NT2/D1 (cell line): ENCODE measurements around the gene INF2.

Experiments
- DNase-seq: peaks from one replicate; pipeline ENCODE4 v3.0.0-alpha.2; 2011; ENCODE audit warnings: low read depth, low spot score
- H3K27me3 ChIP-seq: 2 replicates; pipeline ENCODE4 v1.6.0; 2011; ENCODE audit warnings: mild to moderate bottlenecking; ENCODE audit not compliant: insufficient read length, insufficient read depth
- H3K36me3 ChIP-seq: 2 replicates; pipeline ENCODE4 v1.6.1; 2011; ENCODE audit warnings: mild to moderate bottlenecking, low read length, mixed read lengths; ENCODE audit not compliant: insufficient read depth, insufficient read length
- H3K4me1 ChIP-seq: 2 replicates; pipeline ENCODE4 v1.5.1; 2011; ENCODE audit not compliant: insufficient read depth, insufficient read length
- H3K4me3 ChIP-seq: 2 replicates; pipeline ENCODE4 v1.5.1; 2011; ENCODE audit warnings: low read depth; ENCODE audit not compliant: insufficient read length
- H3K9ac ChIP-seq: 2 replicates; pipeline ENCODE4 v1.6.0; 2011; ENCODE audit warnings: low read depth; ENCODE audit not compliant: insufficient read length
- H3K9me3 ChIP-seq: 2 replicates; pipeline ENCODE4 v1.5.1; 2011; ENCODE audit warnings: mild to moderate bottlenecking, low read length; ENCODE audit not compliant: insufficient read depth
- SUZ12 ChIP-seq: IDR thresholded peaks from 2 replicates; pipeline ENCODE4 v1.6.1; 2011; ENCODE audit not compliant: insufficient read length, insufficient read depth; ENCODE audit errors: extremely low read depth
- YY1 ChIP-seq: IDR thresholded peaks from 2 replicates; pipeline ENCODE4 v1.6.1; 2011; ENCODE audit not compliant: insufficient read length, insufficient read depth
- ZNF274 ChIP-seq: IDR thresholded peaks from 2 replicates; pipeline ENCODE4 v1.6.1; 2011; ENCODE audit warnings: mild to moderate bottlenecking, low read depth, low read length

INF2 gene

GRCh38 chr14:104734991-104735779 is 45.8 kb downstream of the INF2 start:
- peaks cover 12% of the 10 kb centered on the region for H3K4me1 ChIP-seq
- TF ChIP-seq YY1, result no peak
- TF ChIP-seq ZNF274, result no peak
- no peak for TF ChIP-seq SUZ12
- DNase-seq, result no peak
- H3K36me3 ChIP-seq, result peaks cover 1% of the 10 kb centered on the region
- H3K9me3 ChIP-seq, result no peaks in the 10 kb centered on the region
- H3K27me3 ChIP-seq, result no peaks in the 10 kb centered on the region
- no peak overlapping the region for H3K9ac ChIP-seq
- H3K4me3 ChIP-seq, result no peak overlapping the region

GRCh38 chr14:104735830-104736642 is 46.6 kb downstream of the INF2 start:
- Histone ChIP-seq H3K9ac (no peak overlapping the region), H3K4me1 (peaks cover 12% of the 10 kb centered on the region), H3K4me3 (no peak overlapping the region), H3K9me3 (no peaks in the 10 kb centered on the region), H3K36me3 (peaks cover 3% of the 10 kb centered on the region), H3K27me3 (no peaks in the 10 kb centered on the region)
- no peak for DNase-seq
- TF ChIP-seq ZNF274, result no peak
- no peak for TF ChIP-seq SUZ12
- no peak for TF ChIP-seq YY1

- Histone ChIP-seq H3K9me3 (no peaks in the 10 kb centered on the region), H3K4me3 (no peak overlapping the region), H3K36me3 (peaks cover 3% of the 10 kb centered on the region), H3K4me1 (peaks cover 12% of the 10 kb centered on the region), H3K27me3 (no peaks in the 10 kb centered on the region), H3K9ac (no peak overlapping the region)
- no peak for DNase-seq
- TF ChIP-seq ZNF274 (no peak), SUZ12 (no peak), YY1 (no peak)
Measured at GRCh38 chr14:104738375-104739019, 49.1 kb downstream of the INF2 start.

GRCh38 chr14:104739026-104739425 is 49.6 kb downstream of the INF2 start:
- Histone ChIP-seq H3K4me1 (peaks cover 12% of the 10 kb centered on the region), H3K36me3 (peaks cover 3% of the 10 kb centered on the region), H3K9ac (no peak overlapping the region), H3K9me3 (no peaks in the 10 kb centered on the region), H3K4me3 (no peak overlapping the region), H3K27me3 (no peaks in the 10 kb centered on the region)
- no peak for DNase-seq
- TF ChIP-seq ZNF274, result no peak
- TF ChIP-seq YY1, result no peak
- no peak for TF ChIP-seq SUZ12

- H3K4me1 ChIP-seq, result peaks cover 14% of the 10 kb centered on the region
- TF ChIP-seq YY1, result no peak
- no peak for TF ChIP-seq ZNF274
- no peak for TF ChIP-seq SUZ12
- H3K9ac ChIP-seq, result no peak overlapping the region
- no peaks in the 10 kb centered on the region for H3K27me3 ChIP-seq
- H3K36me3 ChIP-seq, result peaks cover 3% of the 10 kb centered on the region
- no peak for DNase-seq
- H3K9me3 ChIP-seq, result no peaks in the 10 kb centered on the region
- H3K4me3 ChIP-seq, result no peak overlapping the region
Measured at GRCh38 chr14:104739546-104740516, 50.4 kb downstream of the INF2 start.

GRCh38 chr14:104741108-104741802 is 51.8 kb downstream of the INF2 start:
- no peaks in the 10 kb centered on the region for H3K9me3 ChIP-seq
- no peak overlapping the region for H3K4me3 ChIP-seq
- TF ChIP-seq ZNF274 (no peak), YY1 (no peak), SUZ12 (no peak)
- H3K4me1 ChIP-seq, result peaks cover 6% of the 10 kb centered on the region
- no peak overlapping the region for H3K9ac ChIP-seq
- no peak for DNase-seq
- no peaks in the 10 kb centered on the region for H3K27me3 ChIP-seq
- H3K36me3 ChIP-seq, result peaks cover 3% of the 10 kb centered on the region
